ENCODE results near the gene IGF2.

DNA sequence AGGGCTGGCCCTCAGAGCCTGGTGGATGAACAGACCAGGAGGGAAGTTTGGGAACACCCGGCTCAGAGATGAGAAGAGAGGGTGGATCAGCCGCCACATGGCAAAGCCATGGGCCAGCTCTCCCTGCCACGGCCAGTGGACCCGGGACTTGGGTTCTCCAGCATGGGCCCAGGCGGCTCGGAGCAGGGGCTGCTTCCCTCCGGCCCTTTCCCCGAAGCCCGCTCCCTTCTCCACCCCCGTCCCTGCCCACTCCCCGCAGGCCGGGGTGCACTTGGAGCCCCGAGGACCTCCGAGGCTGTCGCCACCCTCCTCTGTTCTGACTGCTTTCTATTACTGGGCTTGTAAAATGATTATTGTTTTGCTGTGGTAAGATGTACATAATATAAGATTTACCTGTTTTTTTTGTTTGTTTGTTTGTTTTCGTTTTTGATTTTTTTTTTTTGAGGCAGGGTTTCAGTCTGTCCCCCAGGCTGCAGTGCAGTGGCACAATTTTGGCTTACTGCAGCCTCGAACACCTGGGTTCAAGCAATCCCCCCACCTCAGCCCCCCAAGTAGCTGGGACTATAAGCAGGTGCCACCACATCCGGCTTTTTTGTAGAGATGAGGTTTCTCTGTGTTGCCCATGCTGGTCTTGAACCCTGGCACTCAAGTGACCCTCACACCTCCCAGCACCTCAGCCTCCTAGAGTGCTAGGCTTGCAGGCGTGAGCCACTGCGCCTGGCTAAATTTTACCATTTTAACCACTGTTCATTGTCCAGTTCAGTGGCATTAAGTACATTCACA is 43.7 kb upstream of the IGF2 start:
- TF ChIP-seq, protein P1, sequence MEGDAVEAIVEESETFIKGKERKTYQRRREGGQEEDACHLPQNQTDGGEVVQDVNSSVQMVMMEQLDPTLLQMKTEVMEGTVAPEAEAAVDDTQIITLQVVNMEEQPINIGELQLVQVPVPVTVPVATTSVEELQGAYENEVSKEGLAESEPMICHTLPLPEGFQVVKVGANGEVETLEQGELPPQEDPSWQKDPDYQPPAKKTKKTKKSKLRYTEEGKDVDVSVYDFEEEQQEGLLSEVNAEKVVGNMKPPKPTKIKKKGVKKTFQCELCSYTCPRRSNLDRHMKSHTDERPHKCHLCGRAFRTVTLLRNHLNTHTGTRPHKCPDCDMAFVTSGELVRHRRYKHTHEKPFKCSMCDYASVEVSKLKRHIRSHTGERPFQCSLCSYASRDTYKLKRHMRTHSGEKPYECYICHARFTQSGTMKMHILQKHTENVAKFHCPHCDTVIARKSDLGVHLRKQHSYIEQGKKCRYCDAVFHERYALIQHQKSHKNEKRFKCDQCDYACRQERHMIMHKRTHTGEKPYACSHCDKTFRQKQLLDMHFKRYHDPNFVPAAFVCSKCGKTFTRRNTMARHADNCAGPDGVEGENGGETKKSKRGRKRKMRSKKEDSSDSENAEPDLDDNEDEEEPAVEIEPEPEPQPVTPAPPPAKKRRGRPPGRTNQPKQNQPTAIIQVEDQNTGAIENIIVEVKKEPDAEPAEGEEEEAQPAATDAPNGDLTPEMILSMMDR (IDR thresholded peaks at IDR 0.05), result no peak
- no peak for TF ChIP-seq SIN3A (IDR thresholded peaks at IDR 0.05; ENCODE audit: borderline replicate concordance, insufficient read depth, low read depth, low read length)
- TF ChIP-seq POLR2AphosphoS5 (IDR thresholded peaks at IDR 0.05; ENCODE audit: low read depth, low read length), result no peak
- TF ChIP-seq, protein P2, sequence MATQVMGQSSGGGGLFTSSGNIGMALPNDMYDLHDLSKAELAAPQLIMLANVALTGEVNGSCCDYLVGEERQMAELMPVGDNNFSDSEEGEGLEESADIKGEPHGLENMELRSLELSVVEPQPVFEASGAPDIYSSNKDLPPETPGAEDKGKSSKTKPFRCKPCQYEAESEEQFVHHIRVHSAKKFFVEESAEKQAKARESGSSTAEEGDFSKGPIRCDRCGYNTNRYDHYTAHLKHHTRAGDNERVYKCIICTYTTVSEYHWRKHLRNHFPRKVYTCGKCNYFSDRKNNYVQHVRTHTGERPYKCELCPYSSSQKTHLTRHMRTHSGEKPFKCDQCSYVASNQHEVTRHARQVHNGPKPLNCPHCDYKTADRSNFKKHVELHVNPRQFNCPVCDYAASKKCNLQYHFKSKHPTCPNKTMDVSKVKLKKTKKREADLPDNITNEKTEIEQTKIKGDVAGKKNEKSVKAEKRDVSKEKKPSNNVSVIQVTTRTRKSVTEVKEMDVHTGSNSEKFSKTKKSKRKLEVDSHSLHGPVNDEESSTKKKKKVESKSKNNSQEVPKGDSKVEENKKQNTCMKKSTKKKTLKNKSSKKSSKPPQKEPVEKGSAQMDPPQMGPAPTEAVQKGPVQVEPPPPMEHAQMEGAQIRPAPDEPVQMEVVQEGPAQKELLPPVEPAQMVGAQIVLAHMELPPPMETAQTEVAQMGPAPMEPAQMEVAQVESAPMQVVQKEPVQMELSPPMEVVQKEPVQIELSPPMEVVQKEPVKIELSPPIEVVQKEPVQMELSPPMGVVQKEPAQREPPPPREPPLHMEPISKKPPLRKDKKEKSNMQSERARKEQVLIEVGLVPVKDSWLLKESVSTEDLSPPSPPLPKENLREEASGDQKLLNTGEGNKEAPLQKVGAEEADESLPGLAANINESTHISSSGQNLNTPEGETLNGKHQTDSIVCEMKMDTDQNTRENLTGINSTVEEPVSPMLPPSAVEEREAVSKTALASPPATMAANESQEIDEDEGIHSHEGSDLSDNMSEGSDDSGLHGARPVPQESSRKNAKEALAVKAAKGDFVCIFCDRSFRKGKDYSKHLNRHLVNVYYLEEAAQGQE (IDR thresholded peaks at IDR 0.05; ENCODE audit: insufficient read depth in 1 of 2, low read depth in 2 of 2, low read length in 1 of 2), result no peak

All from Panc1 (cell line).